Stomach smooth muscle (tissue), 2 donors: Measurements from ENCODE around the gene LRRC2.

Experiments
- H3K27ac ChIP-seq: one replicate; pipeline ENCODE4 v1.7.0; 2013; ENCODE audit warnings: mild to moderate bottlenecking, low read length, inconsistent platforms
- H3K27me3 ChIP-seq, 2 donors: one replicate each; pipeline ENCODE4 v1.7.0; 2013; ENCODE audit warnings: low read length in 2 of 2; ENCODE audit not compliant: insufficient read depth in 2 of 2, control insufficient read depth in 1 of 2
- H3K36me3 ChIP-seq, 2 donors: one replicate each; pipeline ENCODE4 v1.7.0; 2013; ENCODE audit warnings: low read length in 2 of 2; ENCODE audit not compliant: control insufficient read depth in 2 of 2, insufficient read depth in 2 of 2
- H3K4me1 ChIP-seq: one replicate; pipeline ENCODE4 v1.7.0; 2013; ENCODE audit warnings: low read length; ENCODE audit not compliant: control insufficient read depth, insufficient read depth
- H3K4me3 ChIP-seq, 2 donors: one replicate each; pipeline ENCODE4 v1.7.0; 2013; ENCODE audit warnings: low read length in 2 of 2
- H3K9ac ChIP-seq, 2 donors: one replicate each; pipeline ENCODE4 v1.7.0; 2013; ENCODE audit warnings: low read length in 2 of 2, mild to moderate bottlenecking in 1 of 2
- H3K9me3 ChIP-seq, 2 donors: one replicate each; pipeline ENCODE4 v1.7.0; 2013; ENCODE audit warnings: low read length in 2 of 2; ENCODE audit not compliant: control insufficient read depth in 2 of 2
- donor health status: healthy.
- donor health status: Pancreatic carcinoma.

The LRRC2 gene

DNA sequence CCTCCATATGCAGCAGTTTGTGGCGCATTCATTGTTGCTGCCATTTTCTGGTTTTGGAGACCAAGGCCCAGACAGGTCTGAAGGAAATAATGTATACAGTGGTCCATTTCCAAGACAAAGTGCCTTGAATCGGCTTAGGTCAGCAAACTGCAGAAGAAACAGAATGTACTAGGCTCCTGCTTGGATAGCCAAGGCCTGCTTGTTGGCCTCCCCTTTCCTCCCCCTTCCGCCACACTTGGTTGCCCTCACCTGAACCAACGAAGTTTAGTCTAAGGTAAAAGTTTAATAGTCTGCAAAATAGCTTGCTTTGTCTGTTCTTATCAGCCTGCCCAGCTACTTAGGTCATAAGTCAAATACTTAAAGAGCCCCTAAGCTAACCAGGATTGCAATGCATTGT is 80.3 kb downstream of the LRRC2 start:
- no peaks in the 10 kb centered on the region for H3K9me3 ChIP-seq
- no peak overlapping the region for H3K27ac ChIP-seq

DNA sequence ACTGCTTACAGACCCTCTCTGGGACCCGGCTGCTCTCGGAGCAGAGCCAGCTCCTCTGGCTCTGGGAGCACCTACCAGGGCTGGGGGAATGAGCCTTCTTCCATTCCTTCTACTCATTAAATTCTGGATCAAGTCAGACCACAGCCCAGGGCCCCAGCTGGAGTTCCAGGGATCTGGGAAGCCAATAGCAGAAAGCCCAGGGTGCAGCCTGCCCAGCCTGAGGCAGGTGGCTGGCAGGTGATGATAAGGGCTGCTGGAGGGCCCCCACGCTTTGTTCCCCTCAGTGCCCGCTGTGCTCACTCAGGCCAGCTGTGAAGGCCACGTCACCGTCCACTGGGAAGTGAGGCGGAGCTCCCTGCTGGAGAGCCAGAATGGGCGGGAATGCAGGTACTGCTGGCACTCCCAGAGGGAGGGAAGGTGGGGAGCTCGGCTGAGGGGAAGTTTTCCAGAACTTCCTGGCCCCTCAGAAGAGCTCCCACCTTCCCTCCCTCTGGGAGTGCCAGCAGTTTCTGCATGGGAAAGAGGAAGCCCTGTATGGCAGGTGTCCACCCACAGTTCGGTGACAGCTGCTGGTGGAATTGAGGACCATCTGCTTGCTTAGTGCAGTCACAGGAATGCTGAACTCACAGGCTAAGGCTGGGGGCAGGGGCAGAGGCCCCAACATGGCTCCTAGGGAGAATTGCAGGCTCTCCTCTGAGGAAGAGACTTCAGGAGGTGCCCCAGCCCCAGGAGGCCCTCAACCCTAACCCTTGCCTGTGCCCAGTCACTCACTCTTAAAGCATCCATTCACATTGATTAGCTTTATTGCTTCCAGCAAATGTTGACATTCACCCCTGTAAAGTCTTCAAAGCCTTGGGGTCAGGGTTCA is 81.0 kb downstream of the LRRC2 start:
- Histone ChIP-seq H3K4me1 (peaks cover 5% of the 10 kb centered on the region), H3K27me3 (peaks cover 0 to 4% of the 10 kb centered on the region in 2 donors), H3K4me3 (no peak overlapping the region), H3K9ac (no peak overlapping the region), H3K27ac (no peak overlapping the region), H3K9me3 (no peaks in the 10 kb centered on the region), H3K36me3 (no peaks in the 10 kb centered on the region)

More for the DNA sequence above, 80.3 kb downstream of the LRRC2 start:
- H3K36me3 ChIP-seq = no peaks in the 10 kb centered on the region
- no peak overlapping the region for H3K9ac ChIP-seq
- peaks cover 5% of the 10 kb centered on the region for H3K4me1 ChIP-seq
- no peak overlapping the region for H3K4me3 ChIP-seq
- H3K27me3 ChIP-seq = peaks cover 0 to 2% of the 10 kb centered on the region in 2 donors

GRCh38 chr3:46484388-46484787 is 81.7 kb downstream of the LRRC2 start:
- H3K27ac ChIP-seq = no peak overlapping the region
- no peaks in the 10 kb centered on the region for H3K36me3 ChIP-seq
- H3K9me3 ChIP-seq = no peaks in the 10 kb centered on the region
- peaks cover 0 to 4% of the 10 kb centered on the region in 2 donors for H3K27me3 ChIP-seq
- no peak overlapping the region for H3K9ac ChIP-seq
- no peak overlapping the region for H3K4me3 ChIP-seq
- peaks cover 5% of the 10 kb centered on the region for H3K4me1 ChIP-seq

- Histone ChIP-seq H3K27me3 (peaks cover 0 to 6% of the 10 kb centered on the region in 2 donors), H3K27ac (no peak overlapping the region), H3K36me3 (no peaks in the 10 kb centered on the region), H3K4me3 (no peak overlapping the region), H3K4me1 (peaks cover 2% of the 10 kb centered on the region), H3K9ac (no peak overlapping the region), H3K9me3 (no peaks in the 10 kb centered on the region)
Observed at GRCh38 chr3:46483825-46484224, 82.3 kb downstream of the LRRC2 start.

DNA sequence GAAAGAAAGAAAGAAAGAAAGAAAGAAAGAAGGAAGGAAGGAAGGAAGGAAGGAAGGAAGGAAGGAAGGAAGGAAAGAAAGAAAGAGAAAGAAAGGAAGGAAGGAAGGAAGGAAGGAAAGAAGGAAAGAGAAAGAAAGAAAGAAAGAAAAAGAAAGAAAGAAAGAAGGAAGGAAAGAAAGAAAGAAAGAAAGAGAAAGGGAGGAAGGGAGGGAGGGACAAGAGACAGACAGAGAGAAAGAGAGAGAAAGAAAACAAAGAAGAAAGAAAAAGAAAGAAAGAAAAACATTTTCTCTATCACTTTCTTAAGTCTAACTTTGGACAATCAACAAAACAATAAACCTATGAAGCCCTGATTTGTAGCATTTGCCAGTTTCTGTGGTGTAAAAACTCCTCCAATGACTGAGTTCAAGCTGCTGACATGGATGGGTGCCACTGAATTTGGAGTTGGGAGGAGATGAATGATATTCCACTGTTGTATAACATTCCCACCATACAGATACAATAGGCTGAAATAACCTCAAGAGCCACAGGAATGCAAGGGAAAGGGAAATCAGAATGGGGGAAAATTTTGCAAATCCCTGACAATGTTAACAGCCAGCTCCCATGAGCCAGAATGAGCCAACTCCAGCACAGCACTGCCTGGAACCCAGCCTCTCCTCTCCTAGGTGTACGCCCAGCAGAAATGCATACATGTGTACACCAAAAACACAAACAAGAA is 83.3 kb downstream of the LRRC2 start:
- Histone ChIP-seq H3K4me1 (no peaks in the 10 kb centered on the region), H3K36me3 (no peaks in the 10 kb centered on the region), H3K9ac (no peak overlapping the region), H3K4me3 (no peak overlapping the region), H3K27me3 (peaks cover 0 to 9% of the 10 kb centered on the region in 2 donors), H3K27ac (no peak overlapping the region), H3K9me3 (no peaks in the 10 kb centered on the region)

GRCh38 chr3:46481636-46482035 is 84.5 kb downstream of the LRRC2 start:
- no peaks in the 10 kb centered on the region for H3K4me1 ChIP-seq
- H3K4me3 ChIP-seq = no peak overlapping the region
- no peaks in the 10 kb centered on the region for H3K36me3 ChIP-seq
- no peak overlapping the region for H3K9ac ChIP-seq
- H3K27me3 ChIP-seq = peaks cover 0 to 9% of the 10 kb centered on the region in 2 donors
- no peaks in the 10 kb centered on the region for H3K9me3 ChIP-seq
- H3K27ac ChIP-seq = no peak overlapping the region

- Histone ChIP-seq H3K27ac (no peak overlapping the region), H3K4me3 (no peak overlapping the region), H3K4me1 (no peaks in the 10 kb centered on the region), H3K9ac (no peak overlapping the region), H3K27me3 (peaks cover 0 to 9% of the 10 kb centered on the region in 2 donors), H3K9me3 (no peaks in the 10 kb centered on the region), H3K36me3 (no peaks in the 10 kb centered on the region)
Observed at GRCh38 chr3:46480491-46481195, 85.5 kb downstream of the LRRC2 start.

- no peaks in the 10 kb centered on the region for H3K4me1 ChIP-seq
- no peak overlapping the region for H3K27ac ChIP-seq
- no peak overlapping the region for H3K4me3 ChIP-seq
- no peak overlapping the region for H3K9ac ChIP-seq
- H3K9me3 ChIP-seq = peaks cover 0 to 3% of the 10 kb centered on the region in 2 donors
- H3K27me3 ChIP-seq = peaks cover 0 to 9% of the 10 kb centered on the region in 2 donors
- no peaks in the 10 kb centered on the region for H3K36me3 ChIP-seq
Observed at GRCh38 chr3:46479696-46480095, 86.4 kb downstream of the LRRC2 start.

DNA sequence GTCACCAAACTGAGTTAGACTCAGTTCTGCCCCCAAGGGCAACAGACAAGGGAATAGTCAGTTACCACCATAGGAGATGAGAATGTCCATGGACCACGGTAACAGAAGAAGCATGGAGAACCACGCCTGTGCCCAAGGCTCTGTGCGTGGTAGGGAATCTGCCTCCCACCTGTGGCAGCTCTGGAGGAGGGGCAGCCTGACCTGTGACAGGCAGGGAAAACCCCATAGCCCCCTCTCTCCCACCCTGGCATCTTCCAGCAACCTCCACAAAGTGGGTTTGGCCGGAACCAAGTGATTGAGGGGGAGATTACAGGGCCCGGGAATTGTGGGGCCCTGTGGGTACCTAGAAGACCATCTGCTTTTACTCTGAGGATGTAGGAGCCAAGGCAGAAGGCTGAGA is 87.1 kb downstream of the LRRC2 start:
- Histone ChIP-seq H3K27me3 (peaks cover 0 to 8% of the 10 kb centered on the region in 2 donors), H3K9ac (no peak overlapping the region), H3K4me1 (no peaks in the 10 kb centered on the region), H3K4me3 (no peak overlapping the region), H3K9me3 (peaks cover 0 to 4% of the 10 kb centered on the region in 2 donors), H3K36me3 (no peaks in the 10 kb centered on the region), H3K27ac (no peak overlapping the region)

- Histone ChIP-seq H3K9me3 (peaks cover 0 to 4% of the 10 kb centered on the region in 2 donors), H3K36me3 (no peaks in the 10 kb centered on the region), H3K9ac (no peak overlapping the region), H3K27me3 (peaks cover 0 to 8% of the 10 kb centered on the region in 2 donors), H3K4me1 (no peaks in the 10 kb centered on the region), H3K27ac (no peak overlapping the region), H3K4me3 (no peak overlapping the region)
Observed at GRCh38 chr3:46478341-46478740, 87.8 kb downstream of the LRRC2 start.
